Endothelial cell of coronary artery (primary cell): ENCODE data around the gene DVL3. TPM values are rescaled to one million over a fixed set of nuclear protein-coding genes. Genes with fewer than 3 reads are reported as not detected.

Source experiments
- total RNA-seq: library from RNA; depleted of rRNA; stranded (reverse); fragments of >200 nt; gene quantifications from 2 replicates; pipeline ENCODE4 v1.2.3, GENCODE V29; 2014

The DVL3 gene
- 26.0 and 31.9 TPM in 2 replicates for total RNA-seq

GRCh38 chr3:184154885-184155643 is at the start of gene DVL3:
TSS of gene DVL3 (plus strand) at chr3:184155377. CDS start at chr3:184155636, 259 bp downstream.

GRCh38 chr3:184135149-184135910 is 19.8 kb upstream of the DVL3 start, which contains the start of gene EIF2B5:
TSS of gene EIF2B5 (plus strand) at chr3:184135358. CDS start at chr3:184135386, 28 bp downstream.

GRCh38 chr3:184174646-184175492 is 19.7 kb downstream of the DVL3 start, which contains the start of gene AP2M1:
TSS of gene AP2M1 (plus strand) at chr3:184174855. CDS start at chr3:184176994, 2,139 bp downstream.

GRCh38 chr3:184186184-184186901 is 31.2 kb downstream of the DVL3 start, which contains the start of gene ABCF3:
TSS of gene ABCF3 (plus strand) at chr3:184186199. CDS start at chr3:184186208, 9 bp downstream.

Other genes starting within 250 kb of the DVL3 start
- 16.4 and 20.7 TPM in 2 replicates for gene ABCC5, start 137.5 kb upstream of the DVL3 start, total RNA-seq
- not detected in 2 replicates for gene HTR3D, start 123.6 kb upstream of the DVL3 start, total RNA-seq
- not detected in 2 replicates for gene HTR3C, start 102.3 kb upstream of the DVL3 start, total RNA-seq
- not detected in 2 replicates for gene HTR3E, start 58.3 kb upstream of the DVL3 start, total RNA-seq
- gene EIF2B5, start 20.0 kb upstream of the DVL3 start, total RNA-seq: 39.6 and 41.7 TPM in 2 replicates
- gene AP2M1, start 19.5 kb downstream of the DVL3 start, total RNA-seq: 476 and 505 TPM in 2 replicates
- gene ABCF3, start 30.8 kb downstream of the DVL3 start, total RNA-seq: 46.4 and 47.9 TPM in 2 replicates
- under 0.01 TPM in 1 of 2 replicates, not detected in the other for gene VWA5B2, start 74.2 kb downstream of the DVL3 start, total RNA-seq
- 19.1 and 24.6 TPM in 2 replicates for gene ALG3, start 93.6 kb downstream of the DVL3 start, total RNA-seq
- gene EEF1AKMT4, start 94.3 kb downstream of the DVL3 start, total RNA-seq: 3.6 and 4.9 TPM in 2 replicates
- gene CAMK2N2, start 106.2 kb downstream of the DVL3 start, total RNA-seq: 0.19 TPM in 1 of 2 replicates, not detected in the other
- gene ECE2, start 120.6 kb downstream of the DVL3 start, total RNA-seq: not detected in 2 replicates
- gene PSMD2, start 143.9 kb downstream of the DVL3 start, total RNA-seq: 666 and 747 TPM in 2 replicates
- 359 and 457 TPM in 2 replicates for gene EIF4G1, start 159.2 kb downstream of the DVL3 start, total RNA-seq
- 21.1 and 42.1 TPM in 2 replicates for gene FAM131A, start 182.2 kb downstream of the DVL3 start, total RNA-seq
- 1.6 and 2.8 TPM in 2 replicates for gene CLCN2, start 206.2 kb downstream of the DVL3 start, total RNA-seq
- 102 TPM in 2 replicates for gene POLR2H, start 206.3 kb downstream of the DVL3 start, total RNA-seq
- gene THPO, start 222.8 kb downstream of the DVL3 start, total RNA-seq: not detected in 2 replicates
- gene CHRD, start 224.7 kb downstream of the DVL3 start, total RNA-seq: 0.09 and 0.28 TPM in 2 replicates